Stimulated activated CD8-positive, alpha-beta memory T cell treated with anti-CD3 and anti-CD28 coated beads, Interleukin-4, amount 100 ng/mL, for 24 hours (primary cell): ENCODE measurements around the gene LY6G6C.
"Not testable (repeated sequence)": the region's sequence is repeated elsewhere in the genome, so short reads cannot be mapped to it uniquely, and the experiment has no call there.

Experiments used
- DNase-seq: peaks from one replicate; pipeline ENCODE4 v3.0.0-alpha.2; 2020; ENCODE audit warnings: low read depth

LY6G6C gene

GRCh38 chr6:31727034-31727716 lies 5.6 kb upstream of the LY6G6C start:
- DNase-seq = no peak

GRCh38 chr6:31725502-31726350 lies 4.2 kb upstream of the LY6G6C start:
- DNase-seq = no peak

- DNase-seq = no peak
Measured at GRCh38 chr6:31723980-31724691, 2.6 kb upstream of the LY6G6C start.

- DNase-seq = no peak
Measured at GRCh38 chr6:31723245-31723979, 1.9 kb upstream of the LY6G6C start, which contains the start of gene MPIG6B. MPIG6B (plus strand) TSS chr6:31723373; CDS start chr6:31723384, 11 bp downstream.

GRCh38 chr6:31722173-31722572 lies 627 bp upstream of the LY6G6C start:
- no peak for DNase-seq

GRCh38 chr6:31720196-31720770 lies 1.3 kb downstream of the LY6G6C start:
- DNase-seq = no peak

- DNase-seq = no peak
Measured at GRCh38 chr6:31719001-31719400, 2.5 kb downstream of the LY6G6C start.

- no peak for DNase-seq
Measured at GRCh38 chr6:31718265-31718664, 3.3 kb downstream of the LY6G6C start.

- no peak for DNase-seq
Measured at GRCh38 chr6:31717499-31718222, 3.9 kb downstream of the LY6G6C start.

- no peak for DNase-seq
Measured at GRCh38 chr6:31715022-31715958, 6.3 kb downstream of the LY6G6C start, which contains the start of gene LY6G6D. LY6G6D (plus strand) TSS chr6:31715348; CDS start chr6:31715356, 8 bp downstream.

- DNase-seq = no peak
Measured at GRCh38 chr6:31713991-31714684, 7.4 kb downstream of the LY6G6C start.

GRCh38 chr6:31713465-31713864 lies 8.1 kb downstream of the LY6G6C start:
- no peak for DNase-seq

GRCh38 chr6:31712296-31712695 lies 9.2 kb downstream of the LY6G6C start:
- no peak for DNase-seq

GRCh38 chr6:31711233-31711632 lies 10.3 kb downstream of the LY6G6C start:
- no peak for DNase-seq

GRCh38 chr6:31710523-31711219 lies 10.9 kb downstream of the LY6G6C start:
- DNase-seq = no peak

- DNase-seq = not testable (repeated sequence)
Measured at GRCh38 chr6:31709157-31709556, 12.4 kb downstream of the LY6G6C start.

GRCh38 chr6:31708224-31708623 lies 13.3 kb downstream of the LY6G6C start:
- no peak for DNase-seq

GRCh38 chr6:31707701-31708100 lies 13.8 kb downstream of the LY6G6C start:
- no peak for DNase-seq
